ENCODE measurements around the gene TAL1. TPM values are rescaled to one million over a fixed set of nuclear protein-coding genes. Genes with fewer than 3 reads are reported as not detected.

Gene TAL1
- total and polyA plus RNA-seq, 2 of the 8 experiments (the other 6 are each of a cell fraction or from before 2014, with no cell fraction given), result 0.09 to 0.15 TPM

DNA sequence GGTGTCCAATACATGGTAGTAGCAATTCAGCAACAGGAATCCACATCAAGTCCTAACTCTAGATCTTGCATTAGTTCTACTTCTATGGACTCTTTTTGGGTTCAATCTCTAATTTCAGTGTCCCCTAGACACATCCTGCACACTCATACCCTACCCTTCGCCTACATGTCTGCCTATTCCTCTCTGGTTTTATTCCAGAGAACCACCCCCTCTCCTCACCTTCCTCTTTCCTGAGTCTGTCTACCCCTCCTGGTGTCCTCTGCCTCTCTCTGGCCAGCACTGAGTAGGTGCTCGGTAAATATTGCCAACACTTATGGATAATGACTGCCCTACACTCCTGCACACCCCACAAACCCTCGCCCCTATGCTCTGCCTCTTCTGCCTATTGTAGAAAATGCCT lies 9.5 kb downstream of the TAL1 start (continued):
- TF ChIP-seq KDM4A (IDR thresholded peaks at IDR 0.05; ENCODE audit: low read depth, low read length, severe bottlenecking), result no peak

Measured in H1 (cell line).